Activated naive CD8-positive, alpha-beta T cell (primary cell): Measurements from ENCODE around the gene GSAP.
"Not testable (repeated sequence)": the region's sequence is repeated elsewhere in the genome, so short reads cannot be mapped to it uniquely, and the experiment has no call there.

Source experiments
- H3K27ac Mint-ChIP-seq: one replicate; pipeline ENCODE4 v1.8.0; 2021; ENCODE audit warnings: mixed read lengths
- H3K27me3 Mint-ChIP-seq: one replicate; pipeline ENCODE4 v1.8.0; 2021; ENCODE audit warnings: mixed read lengths
- H3K36me3 Mint-ChIP-seq: one replicate; pipeline ENCODE4 v1.8.0; 2021; ENCODE audit warnings: mixed read lengths
- H3K4me1 Mint-ChIP-seq: one replicate; pipeline ENCODE4 v1.8.0; 2021; ENCODE audit warnings: low read depth, mixed read lengths
- H3K4me3 Mint-ChIP-seq: one replicate; pipeline ENCODE4 v1.8.0; 2021; ENCODE audit warnings: mild to moderate bottlenecking, mixed read lengths
- H3K9me3 Mint-ChIP-seq: one replicate; pipeline ENCODE4 v1.8.0; 2021; ENCODE audit warnings: low read depth, mixed read lengths

GSAP gene

DNA sequence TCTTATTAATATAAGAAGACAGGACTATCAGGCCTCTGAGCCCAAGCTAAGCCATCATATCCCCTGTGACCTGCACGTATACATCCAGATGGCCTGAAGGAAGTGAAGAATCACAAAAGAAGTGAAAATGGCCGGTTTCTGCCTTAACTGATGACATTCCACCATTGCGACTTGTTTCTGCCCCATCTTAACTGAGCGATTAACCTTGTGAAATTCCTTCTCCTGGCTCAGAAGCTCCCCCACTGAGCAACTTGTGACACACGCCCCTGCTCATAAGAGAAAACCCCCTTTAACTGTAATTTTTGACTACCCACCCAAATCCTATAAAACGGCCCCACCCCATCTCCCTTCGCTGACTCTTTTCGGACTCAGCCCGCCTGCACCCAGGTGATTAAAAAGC, 70.7 kb downstream of the GSAP start:
- not testable (repeated sequence) for H3K4me3 Mint-ChIP-seq, H3K36me3 Mint-ChIP-seq, H3K27ac Mint-ChIP-seq, H3K27me3 Mint-ChIP-seq, H3K9me3 Mint-ChIP-seq
- peaks cover 21% of the 10 kb centered on the region for H3K4me1 Mint-ChIP-seq

GRCh38 chr7:77339726-77340125, 76.4 kb downstream of the GSAP start:
- Mint-ChIP-seq H3K9me3 (no peaks in the 10 kb centered on the region), H3K27me3 (no peaks in the 10 kb centered on the region), H3K36me3 (no peaks in the 10 kb centered on the region), H3K27ac (no peak overlapping the region), H3K4me3 (no peak overlapping the region), H3K4me1 (peaks cover 26% of the 10 kb centered on the region)

GRCh38 chr7:77338883-77339629, 77.1 kb downstream of the GSAP start:
- no peak overlapping the region for H3K4me3 Mint-ChIP-seq
- peaks cover 26% of the 10 kb centered on the region for H3K4me1 Mint-ChIP-seq
- no peaks in the 10 kb centered on the region for H3K9me3 Mint-ChIP-seq
- no peaks in the 10 kb centered on the region for H3K36me3 Mint-ChIP-seq
- no peaks in the 10 kb centered on the region for H3K27me3 Mint-ChIP-seq
- no peak overlapping the region for H3K27ac Mint-ChIP-seq

- Mint-ChIP-seq H3K4me1 (peaks cover 26% of the 10 kb centered on the region), H3K36me3 (peaks cover 3% of the 10 kb centered on the region), H3K4me3 (no peak overlapping the region), H3K27ac (no peak overlapping the region), H3K27me3 (no peaks in the 10 kb centered on the region), H3K9me3 (no peaks in the 10 kb centered on the region)
Measured at GRCh38 chr7:77338260-77338659, 77.9 kb downstream of the GSAP start.

DNA sequence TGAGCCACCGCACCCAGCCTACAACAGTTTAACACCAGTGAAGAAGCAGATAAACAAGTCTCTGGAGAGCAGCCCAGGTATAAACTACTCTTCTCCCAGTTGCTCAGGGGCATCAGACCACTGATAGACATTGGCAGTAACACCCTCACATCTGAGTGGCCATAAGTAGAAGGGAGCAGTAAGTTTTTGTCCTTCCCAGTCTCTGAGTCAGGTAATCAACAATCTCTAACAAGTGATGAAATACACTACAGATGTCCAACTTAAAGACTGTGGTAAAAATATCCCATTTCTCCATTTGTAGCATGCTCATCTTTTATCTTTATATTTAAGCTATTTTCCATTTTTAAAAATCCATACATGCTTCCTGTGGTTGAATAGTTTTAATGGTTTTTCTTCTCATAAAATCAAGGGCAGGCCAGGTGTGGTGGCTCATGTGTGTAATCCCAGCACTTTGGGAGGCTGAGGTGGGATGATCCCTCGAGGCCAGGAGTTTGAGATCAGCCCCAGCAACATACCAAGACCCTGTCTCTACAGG, 78.6 kb downstream of the GSAP start:
- no peak overlapping the region for H3K4me3 Mint-ChIP-seq
- no peaks in the 10 kb centered on the region for H3K9me3 Mint-ChIP-seq
- peaks cover 3% of the 10 kb centered on the region for H3K36me3 Mint-ChIP-seq
- H3K27me3 Mint-ChIP-seq = no peaks in the 10 kb centered on the region
- no peak overlapping the region for H3K27ac Mint-ChIP-seq
- H3K4me1 Mint-ChIP-seq = peaks cover 26% of the 10 kb centered on the region

GRCh38 chr7:77335581-77335980, 80.6 kb downstream of the GSAP start:
- H3K4me1 Mint-ChIP-seq = peaks cover 36% of the 10 kb centered on the region
- no peaks in the 10 kb centered on the region for H3K27me3 Mint-ChIP-seq
- no peak overlapping the region for H3K4me3 Mint-ChIP-seq
- peaks cover 3% of the 10 kb centered on the region for H3K36me3 Mint-ChIP-seq
- no peak overlapping the region for H3K27ac Mint-ChIP-seq
- no peaks in the 10 kb centered on the region for H3K9me3 Mint-ChIP-seq

- not testable (repeated sequence) for H3K4me3 Mint-ChIP-seq, H3K36me3 Mint-ChIP-seq, H3K9me3 Mint-ChIP-seq, H3K27me3 Mint-ChIP-seq, H3K27ac Mint-ChIP-seq
- H3K4me1 Mint-ChIP-seq = peaks cover 42% of the 10 kb centered on the region
Measured at GRCh38 chr7:77334039-77334438, 82.1 kb downstream of the GSAP start.

DNA sequence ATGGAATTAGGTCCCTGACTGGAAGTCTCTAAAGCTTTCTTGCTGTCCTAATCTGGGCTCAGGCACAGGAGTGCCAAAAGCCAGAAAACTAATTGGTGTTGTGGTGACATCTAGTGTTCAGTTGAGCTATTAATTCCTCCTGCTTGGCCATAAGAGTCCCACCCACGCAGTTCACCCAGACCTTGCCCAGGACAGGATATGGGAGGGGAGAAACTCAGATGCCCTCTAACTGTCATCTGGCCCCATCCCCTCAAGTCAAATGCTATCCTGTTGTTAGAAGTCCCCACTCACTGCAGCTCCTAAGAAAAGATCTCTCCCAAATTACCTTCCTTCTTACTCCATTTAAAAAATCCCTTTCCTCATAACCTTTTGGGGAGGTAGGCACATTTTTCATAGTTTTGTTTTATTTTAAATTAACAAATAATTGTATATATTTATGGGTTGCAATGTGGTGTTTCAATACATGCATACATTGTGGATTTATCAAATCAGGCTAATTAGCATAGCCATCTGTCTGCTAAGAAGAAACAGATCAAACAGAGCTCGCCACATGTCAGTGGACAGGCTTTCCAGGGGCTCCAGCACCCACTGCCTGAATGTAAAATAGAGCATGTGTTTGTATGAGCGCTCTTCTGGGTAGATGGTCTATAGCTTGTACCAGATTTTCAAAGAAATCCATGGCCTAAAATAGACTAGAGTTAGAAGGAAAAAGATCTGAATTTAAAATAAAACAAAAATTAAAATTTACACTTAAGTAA, 84.0 kb downstream of the GSAP start:
- Mint-ChIP-seq H3K4me3 (no peak overlapping the region), H3K36me3 (peaks cover 6% of the 10 kb centered on the region), H3K4me1 (peaks cover 46% of the 10 kb centered on the region), H3K27me3 (no peaks in the 10 kb centered on the region), H3K9me3 (no peaks in the 10 kb centered on the region), H3K27ac (no peak overlapping the region)

DNA sequence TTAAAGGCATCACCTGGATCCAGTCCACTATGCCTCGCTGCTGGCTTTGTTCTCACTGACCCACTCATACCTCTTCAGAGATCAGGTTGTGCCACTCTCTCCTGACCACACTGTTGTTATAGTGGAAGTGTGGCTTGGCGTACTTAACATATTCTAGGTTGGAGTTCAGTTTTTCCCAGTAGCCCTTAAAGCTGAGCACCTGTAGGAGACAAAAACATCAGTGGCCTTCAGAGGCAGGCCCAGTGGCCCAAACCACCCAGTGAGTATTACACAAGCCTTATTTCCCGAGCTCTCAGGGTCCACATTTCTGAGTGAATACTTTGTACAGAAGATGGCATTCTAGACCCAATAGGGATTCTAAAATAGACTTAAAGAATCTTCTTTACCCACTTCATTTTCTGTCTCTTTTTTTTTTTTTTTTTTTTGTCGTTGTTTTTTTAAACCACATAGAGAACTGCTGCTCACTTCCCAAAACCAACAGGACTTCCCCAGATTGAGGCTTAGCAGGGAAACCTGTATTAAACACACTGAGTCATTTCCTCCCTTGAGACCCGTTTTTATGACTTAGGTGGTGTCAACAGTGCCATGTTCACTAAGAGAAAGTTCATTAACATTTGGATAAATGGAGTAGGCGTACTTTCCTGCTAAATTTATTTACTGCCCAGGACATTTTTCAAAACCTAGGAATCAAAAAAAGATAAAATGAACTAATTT, 85.8 kb downstream of the GSAP start:
- Mint-ChIP-seq H3K4me1 (peaks cover 48% of the 10 kb centered on the region), H3K4me3 (peak overlapping the region; percentile 44), H3K27ac (peak overlapping the region; percentile 47), H3K27me3 (no peaks in the 10 kb centered on the region), H3K36me3 (peaks cover 8% of the 10 kb centered on the region), H3K9me3 (no peaks in the 10 kb centered on the region)

DNA sequence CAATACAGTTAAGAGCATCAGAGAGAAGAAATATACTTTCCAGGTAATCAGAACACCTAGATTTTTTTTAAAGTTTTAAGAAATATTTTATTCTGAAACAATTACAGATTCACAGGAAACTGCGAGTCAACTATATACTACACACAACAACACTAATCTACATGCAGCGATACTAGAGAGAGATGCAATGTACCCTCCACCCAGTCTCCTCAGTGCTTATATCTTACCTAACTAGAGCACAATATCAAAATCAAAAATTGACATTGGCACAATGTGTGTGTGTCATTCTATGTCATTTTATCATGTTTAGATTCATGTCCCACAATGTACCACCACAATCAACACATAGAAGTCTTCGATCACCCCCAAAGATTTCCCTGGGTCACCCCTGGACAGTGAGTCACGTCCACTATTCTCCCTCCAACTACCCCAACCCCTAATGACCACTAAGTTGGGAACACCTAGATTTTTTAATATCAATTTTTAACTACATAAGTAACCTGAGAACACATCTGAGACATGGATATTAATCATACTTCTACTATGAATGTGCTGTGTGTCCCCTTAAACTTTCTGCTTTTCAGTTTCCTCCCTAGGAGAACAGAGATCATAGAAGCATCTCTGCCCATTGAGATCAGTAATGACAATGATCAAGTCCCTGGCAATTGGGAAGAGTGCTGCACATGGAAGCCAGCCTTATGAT, 86.5 kb downstream of the GSAP start:
- H3K4me1 Mint-ChIP-seq = peaks cover 48% of the 10 kb centered on the region
- H3K4me3 Mint-ChIP-seq = peak overlapping the region; percentile 44
- H3K27me3 Mint-ChIP-seq = no peaks in the 10 kb centered on the region
- peaks cover 8% of the 10 kb centered on the region for H3K36me3 Mint-ChIP-seq
- H3K9me3 Mint-ChIP-seq = no peaks in the 10 kb centered on the region
- H3K27ac Mint-ChIP-seq = peak overlapping the region; percentile 47

- H3K4me1 Mint-ChIP-seq = peaks cover 48% of the 10 kb centered on the region
- H3K4me3 Mint-ChIP-seq = peak overlapping the region; percentile 62
- H3K27ac Mint-ChIP-seq = no peak overlapping the region
- H3K9me3 Mint-ChIP-seq = no peaks in the 10 kb centered on the region
- H3K27me3 Mint-ChIP-seq = no peaks in the 10 kb centered on the region
- peaks cover 10% of the 10 kb centered on the region for H3K36me3 Mint-ChIP-seq
Measured at GRCh38 chr7:77328669-77329068, 87.5 kb downstream of the GSAP start.

- H3K27me3 Mint-ChIP-seq = no peaks in the 10 kb centered on the region
- peak overlapping the region; percentile 64 for H3K27ac Mint-ChIP-seq
- peak overlapping the region; percentile 62 for H3K4me3 Mint-ChIP-seq
- H3K36me3 Mint-ChIP-seq = peaks cover 12% of the 10 kb centered on the region
- H3K9me3 Mint-ChIP-seq = no peaks in the 10 kb centered on the region
- peaks cover 48% of the 10 kb centered on the region for H3K4me1 Mint-ChIP-seq
Measured at GRCh38 chr7:77327932-77328628, 88.1 kb downstream of the GSAP start.

GRCh38 chr7:77327067-77327931, 88.8 kb downstream of the GSAP start:
- H3K36me3 Mint-ChIP-seq = peaks cover 15% of the 10 kb centered on the region
- no peaks in the 10 kb centered on the region for H3K9me3 Mint-ChIP-seq
- H3K27ac Mint-ChIP-seq = no peak overlapping the region
- no peaks in the 10 kb centered on the region for H3K27me3 Mint-ChIP-seq
- peak overlapping the region; percentile 62 for H3K4me3 Mint-ChIP-seq
- H3K4me1 Mint-ChIP-seq = peaks cover 48% of the 10 kb centered on the region
